HFFc6 (cell line): Measurements from ENCODE around the gene NUP50. TPM values are rescaled to one million over a fixed set of nuclear protein-coding genes. Genes with fewer than 3 reads are reported as not detected.

Experiments used
- DNase-seq: peaks from one replicate; pipeline ENCODE4 v3.0.0-alpha.2; 2018
- H3K27ac Mint-ChIP-seq: 2 replicates; pipeline ENCODE4 v1.8.0; 2020; ENCODE audit warnings: mild to moderate bottlenecking, mixed read lengths
- H3K27me3 Mint-ChIP-seq: 2 replicates; pipeline ENCODE4 v1.8.0; 2021; ENCODE audit warnings: mild to moderate bottlenecking, moderate library complexity, mixed read lengths; ENCODE audit not compliant: insufficient read depth
- H3K36me3 Mint-ChIP-seq: 2 replicates; pipeline ENCODE4 v1.8.0; 2021; ENCODE audit warnings: low read depth, mixed read lengths
- H3K4me1 Mint-ChIP-seq: 2 replicates; pipeline ENCODE4 v1.8.0; 2020; ENCODE audit warnings: low read depth, mixed read lengths
- H3K4me3 Mint-ChIP-seq: 2 replicates; pipeline ENCODE4 v1.8.0; 2020; ENCODE audit warnings: mild to moderate bottlenecking, moderate library complexity, mixed read lengths
- H3K9me3 Mint-ChIP-seq: 2 replicates; pipeline ENCODE4 v1.8.0; 2020; ENCODE audit warnings: mild to moderate bottlenecking, mixed read lengths
- total RNA-seq, 6 experiments: library from RNA; stranded (reverse); fragmentation: NEBNext Ultra II Directional; extraction: Animal tissue kit (Norgen Biotek cat#: 25700); gene quantifications; 2 replicates in 1 of 6; 3 replicates in 5 of 6; pipeline ENCODE4 v1.2.3, GENCODE V29; 2021
- TF ChIP-seq, protein P1 (sequence below): fragments of 200-600 bp; sonication (generic); IDR thresholded peaks from 2 replicates; pipeline ENCODE4 v1.5.0; 2021; ENCODE audit warnings: antibody characterized with exemption, mild to moderate bottlenecking

NUP50 gene
- total RNA-seq, 6 experiments from 2014 or later = 44.3 to 63.0 (median 56.6) TPM

- TF ChIP-seq, protein P1, sequence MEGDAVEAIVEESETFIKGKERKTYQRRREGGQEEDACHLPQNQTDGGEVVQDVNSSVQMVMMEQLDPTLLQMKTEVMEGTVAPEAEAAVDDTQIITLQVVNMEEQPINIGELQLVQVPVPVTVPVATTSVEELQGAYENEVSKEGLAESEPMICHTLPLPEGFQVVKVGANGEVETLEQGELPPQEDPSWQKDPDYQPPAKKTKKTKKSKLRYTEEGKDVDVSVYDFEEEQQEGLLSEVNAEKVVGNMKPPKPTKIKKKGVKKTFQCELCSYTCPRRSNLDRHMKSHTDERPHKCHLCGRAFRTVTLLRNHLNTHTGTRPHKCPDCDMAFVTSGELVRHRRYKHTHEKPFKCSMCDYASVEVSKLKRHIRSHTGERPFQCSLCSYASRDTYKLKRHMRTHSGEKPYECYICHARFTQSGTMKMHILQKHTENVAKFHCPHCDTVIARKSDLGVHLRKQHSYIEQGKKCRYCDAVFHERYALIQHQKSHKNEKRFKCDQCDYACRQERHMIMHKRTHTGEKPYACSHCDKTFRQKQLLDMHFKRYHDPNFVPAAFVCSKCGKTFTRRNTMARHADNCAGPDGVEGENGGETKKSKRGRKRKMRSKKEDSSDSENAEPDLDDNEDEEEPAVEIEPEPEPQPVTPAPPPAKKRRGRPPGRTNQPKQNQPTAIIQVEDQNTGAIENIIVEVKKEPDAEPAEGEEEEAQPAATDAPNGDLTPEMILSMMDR = no peak
- H3K4me1 Mint-ChIP-seq = peaks cover 23% of the 10 kb centered on the region
- no peak for DNase-seq
- H3K4me3 Mint-ChIP-seq = no peak overlapping the region
- no peaks in the 10 kb centered on the region for H3K9me3 Mint-ChIP-seq
- peaks cover 4% of the 10 kb centered on the region for H3K36me3 Mint-ChIP-seq
- no peak overlapping the region for H3K27ac Mint-ChIP-seq
- peaks cover 1% of the 10 kb centered on the region for H3K27me3 Mint-ChIP-seq
Measured at GRCh38 chr22:45216133-45217003, 52.6 kb downstream of the NUP50 start.

- Mint-ChIP-seq H3K9me3 (no peaks in the 10 kb centered on the region), H3K36me3 (no peaks in the 10 kb centered on the region), H3K27ac (no peak overlapping the region), H3K4me3 (no peak overlapping the region), H3K4me1 (peaks cover 14% of the 10 kb centered on the region), H3K27me3 (peaks cover 1% of the 10 kb centered on the region; the same call in 1 of the 2 replicates)
- no peak for DNase-seq
- TF ChIP-seq, protein P1 = no peak
Measured at GRCh38 chr22:45217345-45217744, 53.6 kb downstream of the NUP50 start.

GRCh38 chr22:45217806-45218205 lies 54.1 kb downstream of the NUP50 start:
- TF ChIP-seq, protein P1 = no peak
- no peaks in the 10 kb centered on the region for H3K27me3 Mint-ChIP-seq
- DNase-seq = no peak
- peaks cover 10% of the 10 kb centered on the region for H3K4me1 Mint-ChIP-seq
- H3K36me3 Mint-ChIP-seq = no peaks in the 10 kb centered on the region
- no peak overlapping the region for H3K27ac Mint-ChIP-seq
- no peaks in the 10 kb centered on the region for H3K9me3 Mint-ChIP-seq
- H3K4me3 Mint-ChIP-seq = no peak overlapping the region

- no peak for DNase-seq
- Mint-ChIP-seq H3K36me3 (no peaks in the 10 kb centered on the region), H3K4me1 (no peaks in the 10 kb centered on the region)
Measured at GRCh38 chr22:45218976-45219375, 55.3 kb downstream of the NUP50 start.

GRCh38 chr22:45221201-45221600 lies 57.5 kb downstream of the NUP50 start:
- Mint-ChIP-seq H3K4me3 (no peak overlapping the region), H3K4me1 (peaks cover 1% of the 10 kb centered on the region), H3K36me3 (no peaks in the 10 kb centered on the region)

More at GRCh38 chr22:45218976-45219375, 55.3 kb downstream of the NUP50 start:
- Mint-ChIP-seq H3K4me3 (no peak overlapping the region), H3K27me3 (no peaks in the 10 kb centered on the region), H3K27ac (no peak overlapping the region), H3K9me3 (no peaks in the 10 kb centered on the region)
- TF ChIP-seq, protein P1 = no peak

More at GRCh38 chr22:45221201-45221600, 57.5 kb downstream of the NUP50 start:
- TF ChIP-seq, protein P1 = no peak
- no peak for DNase-seq
- Mint-ChIP-seq H3K27ac (no peak overlapping the region), H3K27me3 (no peaks in the 10 kb centered on the region), H3K9me3 (no peaks in the 10 kb centered on the region)
